GM12872 (cell line): ENCODE data around the gene ABR.

ENCODE experiments used
- CTCF ChIP-seq: IDR thresholded peaks from 3 replicates; pipeline ENCODE4 v1.5.1; 2011; ENCODE audit warnings: low read depth, mild to moderate bottlenecking, low read length, moderate library complexity; ENCODE audit not compliant: insufficient read depth

Gene ABR

GRCh38 chr17:1074886-1075605, 104.7 kb downstream of the ABR start:
- TF ChIP-seq CTCF = no peak

GRCh38 chr17:1073241-1073962, 106.4 kb downstream of the ABR start:
- TF ChIP-seq CTCF = no peak

- TF ChIP-seq CTCF = no peak
Measured at GRCh38 chr17:1072551-1072961, 107.2 kb downstream of the ABR start.

GRCh38 chr17:1071103-1071825, 108.5 kb downstream of the ABR start:
- TF ChIP-seq CTCF = no peak

GRCh38 chr17:1070411-1070810, 109.4 kb downstream of the ABR start:
- TF ChIP-seq CTCF = no peak

GRCh38 chr17:1069847-1070246, 109.9 kb downstream of the ABR start:
- no peak for TF ChIP-seq CTCF

GRCh38 chr17:1068356-1068755, 111.4 kb downstream of the ABR start:
- no peak for TF ChIP-seq CTCF
